SU-DHL-6 (cell line): ENCODE measurements around the gene LMO7.

Experiments
- EZH2phosphoT487 ChIP-seq: fragments of 200-600 bp; sonication (generic), shearing (Covaris generic); conservative IDR thresholded peaks from 2 replicates; pipeline ENCODE4 v1.6.1; 2018; ENCODE audit warnings: mild to moderate bottlenecking, antibody characterized with exemption, low read length, moderate library complexity, mixed read lengths
- TF ChIP-seq, protein P1 (sequence below): fragments of 200-600 bp; sonication (generic); IDR thresholded peaks from one replicate; pipeline ENCODE4 v1.5.1; 2017; ENCODE audit warnings: antibody characterized with exemption, mild to moderate bottlenecking, low read length, moderate library complexity; ENCODE audit not compliant: insufficient read depth, poor library complexity, severe bottlenecking

DNA sequence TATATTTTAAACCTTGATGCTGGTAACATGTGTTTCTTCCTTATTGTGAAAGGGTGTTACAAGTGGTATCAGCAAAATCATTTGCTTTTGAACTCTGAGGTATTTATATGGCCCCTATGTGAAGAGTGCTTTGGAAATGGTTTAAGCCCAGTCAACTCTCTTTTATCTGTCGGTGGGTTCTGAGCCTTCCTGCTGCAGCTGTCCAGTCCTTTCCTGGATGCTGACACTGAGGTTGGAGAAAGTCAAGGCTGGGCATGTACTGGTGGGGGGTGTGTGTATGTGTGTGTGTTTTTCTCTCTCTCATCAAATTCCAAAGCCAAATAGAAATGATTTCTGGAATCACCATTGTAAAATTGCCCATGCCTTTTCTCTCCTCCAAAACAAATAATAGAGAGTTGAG lies 221.2 kb downstream of the LMO7 start:
- TF ChIP-seq, protein P1, sequence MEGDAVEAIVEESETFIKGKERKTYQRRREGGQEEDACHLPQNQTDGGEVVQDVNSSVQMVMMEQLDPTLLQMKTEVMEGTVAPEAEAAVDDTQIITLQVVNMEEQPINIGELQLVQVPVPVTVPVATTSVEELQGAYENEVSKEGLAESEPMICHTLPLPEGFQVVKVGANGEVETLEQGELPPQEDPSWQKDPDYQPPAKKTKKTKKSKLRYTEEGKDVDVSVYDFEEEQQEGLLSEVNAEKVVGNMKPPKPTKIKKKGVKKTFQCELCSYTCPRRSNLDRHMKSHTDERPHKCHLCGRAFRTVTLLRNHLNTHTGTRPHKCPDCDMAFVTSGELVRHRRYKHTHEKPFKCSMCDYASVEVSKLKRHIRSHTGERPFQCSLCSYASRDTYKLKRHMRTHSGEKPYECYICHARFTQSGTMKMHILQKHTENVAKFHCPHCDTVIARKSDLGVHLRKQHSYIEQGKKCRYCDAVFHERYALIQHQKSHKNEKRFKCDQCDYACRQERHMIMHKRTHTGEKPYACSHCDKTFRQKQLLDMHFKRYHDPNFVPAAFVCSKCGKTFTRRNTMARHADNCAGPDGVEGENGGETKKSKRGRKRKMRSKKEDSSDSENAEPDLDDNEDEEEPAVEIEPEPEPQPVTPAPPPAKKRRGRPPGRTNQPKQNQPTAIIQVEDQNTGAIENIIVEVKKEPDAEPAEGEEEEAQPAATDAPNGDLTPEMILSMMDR, result no peak
- no peak for TF ChIP-seq EZH2phosphoT487
